Cerebellar cortex (tissue), 1 donor: ENCODE data around the gene SUFU.

Experiments
- DNase-seq: peaks from one replicate; pipeline ENCODE4 v3.0.0-alpha.2; 2015; ENCODE audit warnings: low spot score

Gene SUFU

GRCh38 chr10:102550636-102551210, 47.0 kb downstream of the SUFU start:
- no peak for DNase-seq

- no peak for DNase-seq
These were observed 48.8 kb downstream of the SUFU start for GRCh38 chr10:102552533-102552932.

GRCh38 chr10:102553771-102554170, 50.0 kb downstream of the SUFU start:
- DNase-seq = no peak

- peak; percentile 61 for DNase-seq
These were observed 50.8 kb downstream of the SUFU start for GRCh38 chr10:102554531-102554930.

GRCh38 chr10:102555781-102556328, 52.1 kb downstream of the SUFU start:
- DNase-seq = peak; percentile 33

- DNase-seq = no peak
These were observed 53.8 kb downstream of the SUFU start for GRCh38 chr10:102557569-102557968.

GRCh38 chr10:102559764-102560163, 56.0 kb downstream of the SUFU start:
- no peak for DNase-seq

GRCh38 chr10:102564209-102564834, 60.5 kb downstream of the SUFU start:
- DNase-seq = no peak

- DNase-seq = no peak
These were observed 62.0 kb downstream of the SUFU start for GRCh38 chr10:102565793-102566192.

- peak; percentile 68 for DNase-seq
These were observed 75.0 kb downstream of the SUFU start for GRCh38 chr10:102578782-102579181.

GRCh38 chr10:102579328-102579727, 75.6 kb downstream of the SUFU start:
- no peak for DNase-seq

- DNase-seq = no peak
These were observed 76.5 kb downstream of the SUFU start for GRCh38 chr10:102580230-102580629.

GRCh38 chr10:102581401-102581800, 77.6 kb downstream of the SUFU start:
- DNase-seq = peak; percentile 49

- DNase-seq = no peak
These were observed 78.3 kb downstream of the SUFU start for GRCh38 chr10:102581981-102582580.

GRCh38 chr10:102583435-102584417, 80.0 kb downstream of the SUFU start:
- DNase-seq = peak; percentile 97

GRCh38 chr10:102585026-102585425, 81.3 kb downstream of the SUFU start:
- DNase-seq = no peak

GRCh38 chr10:102586858-102587257, 83.1 kb downstream of the SUFU start:
- no peak for DNase-seq

- no peak for DNase-seq
These were observed 85.1 kb downstream of the SUFU start for GRCh38 chr10:102588875-102589274.

GRCh38 chr10:102593074-102593803, 89.5 kb downstream of the SUFU start:
- DNase-seq = no peak

GRCh38 chr10:102593804-102594079, 90.0 kb downstream of the SUFU start:
- no peak for DNase-seq

- DNase-seq = no peak
These were observed 91.5 kb downstream of the SUFU start for GRCh38 chr10:102595293-102595692.

- no peak for DNase-seq
These were observed 92.1 kb downstream of the SUFU start for GRCh38 chr10:102595897-102596296.
